Natural killer cell treated with Interleukin-12 subunit alpha and Interleukin-12 subunit beta and Interleukin-15 and Interleukin-18, amount 100 ng/mL, for 72 hours (primary cell): ENCODE data around the gene TBC1D1. TPM values are rescaled to one million over a fixed set of nuclear protein-coding genes. Genes with fewer than 3 reads are reported as not detected.

Source experiments
- ATAC-seq, 2 donors: fragments of 150-1000 bp; cut with Tn5 transposase in 1 of 2; sonication (Bioruptor Pico), chemical (Tn5 transposase) in 1 of 2; 2 replicates each; pipeline ENCODE4 v1.10.0; 2021
- DNase-seq: peaks from one replicate; pipeline ENCODE4 v3.0.0; 2022; ENCODE audit warnings: low spot score
- H3K27ac Mint-ChIP-seq, 2 donors: 1 replicate in 1 of 2; 2 replicates in 1 of 2; pipeline ENCODE4 v1.8.0; 2022; ENCODE audit warnings: mixed read lengths in 2 of 2, mild to moderate bottlenecking in 1 of 2, moderate library complexity in 1 of 2
- H3K27me3 Mint-ChIP-seq, 2 donors: 1 replicate in 1 of 2; 2 replicates in 1 of 2; pipeline ENCODE4 v1.8.0; 2022; ENCODE audit warnings: mixed read lengths in 2 of 2
- H3K36me3 Mint-ChIP-seq: one replicate; pipeline ENCODE4 v1.8.0; 2022; ENCODE audit warnings: mixed read lengths
- H3K4me1 Mint-ChIP-seq, 2 donors: 1 replicate in 1 of 2; 2 replicates in 1 of 2; pipeline ENCODE4 v1.8.0; 2022; ENCODE audit warnings: low read depth in 2 of 2, mixed read lengths in 2 of 2, mild to moderate bottlenecking in 1 of 2
- H3K4me3 Mint-ChIP-seq: one replicate; pipeline ENCODE4 v1.8.0; 2022; ENCODE audit warnings: mixed read lengths
- H3K9me3 Mint-ChIP-seq: 2 replicates; pipeline ENCODE4 v1.8.0; 2022; ENCODE audit warnings: mixed read lengths
- total RNA-seq, 2 donors: library from RNA; stranded (reverse); gene quantifications; one replicate each; pipeline ENCODE4 v1.2.3, GENCODE V29; 2022

TBC1D1 gene
- total RNA-seq, 2 donors from 2014 or later: 47.9 to 66.6 TPM

GRCh38 chr4:38045289-38045988, 154.6 kb downstream of the TBC1D1 start:
- ATAC-seq (no peak), DNase-seq (no peak)
- no peak overlapping the region for H3K27ac Mint-ChIP-seq
- no peak overlapping the region for H3K4me3 Mint-ChIP-seq
- H3K4me1 Mint-ChIP-seq: no peaks in the 10 kb centered on the region
- no peaks in the 10 kb centered on the region for H3K27me3 Mint-ChIP-seq
- no peaks in the 10 kb centered on the region for H3K9me3 Mint-ChIP-seq
- H3K36me3 Mint-ChIP-seq: peaks cover 19% of the 10 kb centered on the region

GRCh38 chr4:38046727-38047489, 156.0 kb downstream of the TBC1D1 start:
- no peak overlapping the region for H3K4me3 Mint-ChIP-seq
- H3K36me3 Mint-ChIP-seq: peaks cover 14% of the 10 kb centered on the region

GRCh38 chr4:38049545-38050170, 158.8 kb downstream of the TBC1D1 start:
- H3K27ac Mint-ChIP-seq: no peak overlapping the region
- no peaks in the 10 kb centered on the region for H3K4me1 Mint-ChIP-seq
- H3K36me3 Mint-ChIP-seq: peaks cover 13% of the 10 kb centered on the region
- H3K27me3 Mint-ChIP-seq: no peaks in the 10 kb centered on the region
- H3K4me3 Mint-ChIP-seq: no peak overlapping the region
- DNase-seq (no peak), ATAC-seq (no peak)
- no peaks in the 10 kb centered on the region for H3K9me3 Mint-ChIP-seq

More at GRCh38 chr4:38046727-38047489, 156.0 kb downstream of the TBC1D1 start:
- ATAC-seq: no peak
- DNase-seq: no peak
- H3K27me3 Mint-ChIP-seq: no peaks in the 10 kb centered on the region
- H3K4me1 Mint-ChIP-seq: no peaks in the 10 kb centered on the region
- H3K27ac Mint-ChIP-seq: no peak overlapping the region
- no peaks in the 10 kb centered on the region for H3K9me3 Mint-ChIP-seq

DNA sequence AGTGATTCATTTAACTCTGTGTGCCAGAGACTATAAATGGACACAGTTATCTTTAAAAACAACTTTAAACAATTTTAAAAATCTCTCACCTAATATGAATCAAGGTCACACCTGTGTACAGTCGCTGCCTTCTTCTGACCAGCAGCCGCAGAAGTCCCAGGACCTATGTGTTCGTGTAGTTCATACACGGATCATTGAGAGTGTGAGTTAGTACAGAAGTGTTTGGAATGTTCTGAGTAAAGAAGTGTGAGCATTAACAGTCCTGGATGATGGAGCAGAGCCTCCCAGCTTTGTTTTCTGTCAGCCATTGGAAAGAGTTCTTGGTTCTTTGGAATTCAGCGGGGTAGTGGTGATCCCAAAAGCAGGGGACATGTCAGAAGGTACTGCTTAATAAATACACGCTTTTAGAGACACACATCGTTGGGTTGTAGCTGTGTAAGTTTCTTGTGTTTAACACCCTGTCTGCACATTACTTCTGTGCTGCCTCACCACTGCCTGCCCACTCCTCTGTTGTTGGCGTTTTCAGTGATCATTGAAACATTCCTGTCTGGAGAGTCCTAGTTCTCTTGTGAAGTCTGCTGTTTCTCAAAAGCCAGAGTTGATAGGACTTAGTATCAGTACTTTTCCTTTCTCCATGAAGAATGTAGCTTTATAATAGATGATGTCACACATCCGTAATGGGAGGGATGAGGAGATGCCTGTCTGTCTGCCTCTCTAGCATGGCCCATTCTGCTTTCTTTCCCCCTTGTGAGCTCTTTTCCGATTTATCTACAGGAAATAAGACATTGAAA, 159.9 kb downstream of the TBC1D1 start:
- ATAC-seq: no peak
- Mint-ChIP-seq H3K4me1 (no peaks in the 10 kb centered on the region), H3K9me3 (no peaks in the 10 kb centered on the region), H3K4me3 (no peak overlapping the region), H3K36me3 (peaks cover 13% of the 10 kb centered on the region), H3K27ac (no peak overlapping the region), H3K27me3 (no peaks in the 10 kb centered on the region)
- DNase-seq: no peak

DNA sequence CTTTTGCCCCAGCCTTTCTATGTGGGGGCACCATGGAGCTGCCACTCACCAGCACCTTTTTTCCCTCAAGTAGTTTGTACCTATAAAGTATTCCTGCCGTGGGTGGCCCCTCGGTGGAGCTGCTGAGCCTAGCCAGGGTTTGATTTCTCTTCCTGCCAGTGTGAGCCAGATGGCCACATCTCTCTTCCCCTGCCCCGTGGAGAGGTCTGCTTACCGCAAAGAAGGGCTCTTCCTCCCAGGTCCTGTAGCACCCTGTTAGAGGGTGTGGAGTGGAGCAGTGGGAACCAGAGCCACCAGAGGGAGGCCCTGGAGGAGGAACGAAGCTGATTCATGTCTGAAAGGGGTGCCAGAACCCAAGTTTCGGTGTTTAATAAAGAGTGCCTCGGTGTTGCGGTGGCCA, 164.7 kb downstream of the TBC1D1 start:
- Mint-ChIP-seq H3K27me3 (no peaks in the 10 kb centered on the region), H3K4me3 (no peak overlapping the region), H3K27ac (no peak overlapping the region), H3K36me3 (peaks cover 6% of the 10 kb centered on the region), H3K9me3 (no peaks in the 10 kb centered on the region), H3K4me1 (no peaks in the 10 kb centered on the region)
- DNase-seq: no peak
- ATAC-seq: no peak

GRCh38 chr4:38056011-38056685, 165.3 kb downstream of the TBC1D1 start:
- Mint-ChIP-seq H3K4me1 (no peaks in the 10 kb centered on the region), H3K36me3 (peaks cover 6% of the 10 kb centered on the region), H3K4me3 (no peak overlapping the region), H3K9me3 (no peaks in the 10 kb centered on the region), H3K27me3 (no peaks in the 10 kb centered on the region), H3K27ac (no peak overlapping the region)
- DNase-seq (no peak), ATAC-seq (no peak)

DNA sequence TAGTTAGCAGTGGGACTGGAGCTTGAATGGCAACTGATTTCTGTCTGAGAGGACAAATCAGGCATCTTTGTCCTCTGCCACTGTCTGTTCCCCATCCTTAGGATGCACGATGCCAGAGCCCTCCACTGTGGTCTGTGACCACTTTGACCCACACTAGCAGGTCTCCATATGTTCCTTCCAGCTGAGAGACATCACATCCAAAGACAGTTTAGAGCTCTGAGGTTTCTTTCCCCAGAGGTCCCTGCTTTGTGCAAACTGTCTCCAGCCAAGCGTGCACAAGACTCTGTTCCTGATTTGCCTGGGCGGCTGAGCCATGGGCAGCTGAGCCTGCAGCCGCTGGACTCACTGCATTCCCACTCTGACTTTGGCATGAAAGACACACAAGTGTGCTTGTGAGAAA, 167.3 kb downstream of the TBC1D1 start:
- H3K36me3 Mint-ChIP-seq: peaks cover 6% of the 10 kb centered on the region
- DNase-seq: no peak
- peaks cover 9 to 14% of the 10 kb centered on the region in 2 donors for H3K4me1 Mint-ChIP-seq
- H3K27ac Mint-ChIP-seq: no peak overlapping the region
- no peak for ATAC-seq
- H3K9me3 Mint-ChIP-seq: no peaks in the 10 kb centered on the region
- no peaks in the 10 kb centered on the region for H3K27me3 Mint-ChIP-seq
- no peak overlapping the region for H3K4me3 Mint-ChIP-seq

GRCh38 chr4:38060829-38061431, 170.0 kb downstream of the TBC1D1 start:
- no peaks in the 10 kb centered on the region for H3K27me3 Mint-ChIP-seq
- H3K9me3 Mint-ChIP-seq: no peaks in the 10 kb centered on the region
- no peak for ATAC-seq
- H3K4me3 Mint-ChIP-seq: no peak overlapping the region
- no peak for DNase-seq
- peaks cover 9 to 14% of the 10 kb centered on the region in 2 donors for H3K4me1 Mint-ChIP-seq
- no peaks in the 10 kb centered on the region for H3K36me3 Mint-ChIP-seq
- H3K27ac Mint-ChIP-seq: no peak overlapping the region

- H3K4me3 Mint-ChIP-seq: peak overlapping the region; percentile 69
- DNase-seq (peak; percentile 64), ATAC-seq (peak in 1 of 2 donors; percentile 59)
- peak overlapping the region; percentile 19 to 80 for H3K27ac Mint-ChIP-seq
- no peaks in the 10 kb centered on the region for H3K9me3 Mint-ChIP-seq
- H3K27me3 Mint-ChIP-seq: no peaks in the 10 kb centered on the region
- peaks cover 9 to 14% of the 10 kb centered on the region in 2 donors for H3K4me1 Mint-ChIP-seq
- no peaks in the 10 kb centered on the region for H3K36me3 Mint-ChIP-seq
These were observed 171.3 kb downstream of the TBC1D1 start for GRCh38 chr4:38062088-38062775.

GRCh38 chr4:38062776-38063097, 171.9 kb downstream of the TBC1D1 start:
- H3K27ac Mint-ChIP-seq: peak overlapping the region in 1 of 2 donors; percentile 80
- no peak overlapping the region for H3K4me3 Mint-ChIP-seq
- ATAC-seq: no peak

DNA sequence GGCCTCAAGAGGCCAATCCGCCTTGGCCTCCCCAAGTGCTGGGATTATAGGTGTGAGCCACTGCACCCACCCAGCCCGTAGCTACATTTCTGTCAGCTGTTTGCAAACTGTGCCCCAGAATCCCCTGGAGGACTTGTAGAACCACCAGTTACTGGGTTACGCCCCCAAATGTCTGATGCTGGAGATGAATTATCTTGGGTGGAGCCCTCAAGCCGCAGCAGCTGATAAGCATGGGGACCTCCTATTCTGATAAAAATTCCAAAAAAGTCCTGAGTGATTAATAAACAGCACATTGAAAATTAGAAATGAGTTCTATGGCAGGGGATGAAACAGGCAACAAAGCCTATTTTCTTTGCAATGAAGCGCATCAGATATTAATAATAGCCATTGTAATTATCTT, 174.3 kb downstream of the TBC1D1 start:
- H3K36me3 Mint-ChIP-seq: no peaks in the 10 kb centered on the region
- H3K27me3 Mint-ChIP-seq: no peaks in the 10 kb centered on the region
- no peak for ATAC-seq
- H3K4me1 Mint-ChIP-seq: peaks cover 9 to 18% of the 10 kb centered on the region in 2 donors
- H3K27ac Mint-ChIP-seq: no peak overlapping the region
- H3K4me3 Mint-ChIP-seq: no peak overlapping the region
- H3K9me3 Mint-ChIP-seq: no peaks in the 10 kb centered on the region
- DNase-seq: no peak

More at GRCh38 chr4:38062776-38063097, 171.9 kb downstream of the TBC1D1 start:
- no peak for DNase-seq
- no peaks in the 10 kb centered on the region for H3K9me3 Mint-ChIP-seq
- H3K27me3 Mint-ChIP-seq: no peaks in the 10 kb centered on the region
- H3K36me3 Mint-ChIP-seq: no peaks in the 10 kb centered on the region
- H3K4me1 Mint-ChIP-seq: peaks cover 9 to 14% of the 10 kb centered on the region in 2 donors

DNA sequence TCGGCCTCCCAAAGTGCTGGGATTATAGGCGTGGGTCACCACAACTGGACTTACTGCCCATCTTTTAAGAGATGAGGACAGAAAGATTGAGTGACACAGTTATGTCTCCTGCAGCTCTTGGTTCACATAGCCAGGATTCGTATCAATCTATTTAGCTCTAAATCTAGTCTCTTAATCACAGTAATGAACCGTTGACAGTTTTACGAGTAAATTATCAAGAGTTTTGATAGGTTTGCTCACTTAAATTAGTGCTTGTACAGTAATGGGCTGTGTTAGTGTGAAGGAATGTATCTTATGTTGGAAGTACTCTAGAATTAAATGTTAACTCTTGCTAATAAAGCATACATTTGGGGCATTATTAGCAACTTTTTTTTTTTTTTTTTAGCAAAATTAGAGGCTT, 175.0 kb downstream of the TBC1D1 start:
- no peak overlapping the region for H3K27ac Mint-ChIP-seq
- no peak for DNase-seq
- no peaks in the 10 kb centered on the region for H3K9me3 Mint-ChIP-seq
- no peaks in the 10 kb centered on the region for H3K36me3 Mint-ChIP-seq
- no peak for ATAC-seq
- H3K4me3 Mint-ChIP-seq: no peak overlapping the region
- H3K27me3 Mint-ChIP-seq: no peaks in the 10 kb centered on the region
- peaks cover 9 to 18% of the 10 kb centered on the region in 2 donors for H3K4me1 Mint-ChIP-seq
